Hepatocyte (in vitro differentiated cells): Measurements from ENCODE around the gene DNAH11. TPM values are rescaled to one million over a fixed set of nuclear protein-coding genes. Genes with fewer than 3 reads are reported as not detected.

ENCODE experiments used
- DNase-seq: peaks from one replicate; pipeline ENCODE4 v3.0.0-alpha.2; 2016; ENCODE audit warnings: low spot score
- H2AFZ ChIP-seq: fragments of 200-600 bp; sonication (generic); 2 replicates; pipeline ENCODE4 v1.6.0; 2016; ENCODE audit warnings: antibody characterized with exemption, mild to moderate bottlenecking
- H3K27ac ChIP-seq: fragments of 200-600 bp; sonication (generic); 2 replicates; pipeline ENCODE4 v1.5.1; 2016; ENCODE audit warnings: mild to moderate bottlenecking
- H3K27me3 ChIP-seq: fragments of 200-600 bp; sonication (generic); 2 replicates; pipeline ENCODE4 v1.6.1; 2016
- H3K36me3 ChIP-seq: fragments of 200-600 bp; sonication (generic); replicated peaks from 2 replicates; pipeline ENCODE4 v1.5.1; 2016; ENCODE audit warnings: low read depth; ENCODE audit not compliant: insufficient read depth
- H3K4me1 ChIP-seq: fragments of 200-600 bp; sonication (generic); 2 replicates; pipeline ENCODE4 v1.5.1; 2016; ENCODE audit warnings: mild to moderate bottlenecking, moderate library complexity; ENCODE audit not compliant: insufficient read depth
- H3K4me2 ChIP-seq: fragments of 200-600 bp; sonication (generic); 2 replicates; pipeline ENCODE4 v1.6.0; 2016
- H3K4me3 ChIP-seq: fragments of 200-600 bp; sonication (generic); 2 replicates; pipeline ENCODE4 v1.5.1; 2016; ENCODE audit warnings: mild to moderate bottlenecking
- H3K79me2 ChIP-seq: fragments of 200-600 bp; sonication (generic); 2 replicates; pipeline ENCODE4 v1.6.0; 2017; ENCODE audit warnings: mild to moderate bottlenecking
- H3K9me2 ChIP-seq: fragments of 200-600 bp; sonication (generic); replicated peaks from 2 replicates; pipeline ENCODE4 v1.6.0; 2017; ENCODE audit warnings: mild to moderate bottlenecking; ENCODE audit not compliant: insufficient read depth
- H3K9me3 ChIP-seq: fragments of 200-600 bp; sonication (generic); 2 replicates; pipeline ENCODE4 v1.5.1; 2016; ENCODE audit warnings: low read depth, mild to moderate bottlenecking
- H4K20me1 ChIP-seq: fragments of 200-600 bp; sonication (generic); 2 replicates; pipeline ENCODE4 v1.6.0; 2016; ENCODE audit warnings: mild to moderate bottlenecking; ENCODE audit not compliant: insufficient read depth, poor library complexity, severe bottlenecking
- EZH2 ChIP-seq: fragments of 200-600 bp; sonication (generic); IDR thresholded peaks from 2 replicates; pipeline ENCODE4 v1.6.1; 2016; ENCODE audit warnings: antibody characterized with exemption, mild to moderate bottlenecking, borderline replicate concordance
- EZH2phosphoT487 ChIP-seq: fragments of 200-600 bp; sonication (generic); IDR thresholded peaks from one replicate; pipeline ENCODE4 v1.6.1; 2018; ENCODE audit warnings: antibody characterized with exemption, mild to moderate bottlenecking, low read depth, moderate library complexity; ENCODE audit not compliant: unreplicated experiment, severe bottlenecking
- WGBS: methylation state at CpG from one replicate; pipeline ENCODE4 v1.1.6; 2016; ENCODE audit warnings: low lambda C conversion rate; ENCODE audit errors: missing lambda C conversion rate; 5-methylcytosine and 5-hydroxymethylcytosine counted together
- polyA plus RNA-seq: library from polyadenylated mRNA; unstranded; fragments of >200 nt; fragmentation: Nextera tagmentation; extraction: Ambion mirVana; gene quantifications from 2 replicates; pipeline ENCODE4 v1.2.1, GENCODE V29; 2016
- total RNA-seq: library from RNA; depleted of rRNA; stranded (reverse); fragments of >200 nt; gene quantifications from 2 replicates; pipeline ENCODE4 v1.2.3, GENCODE V29; 2014
- TF ChIP-seq, protein P1 (sequence below): fragments of 200-600 bp; sonication (generic); IDR thresholded peaks from 2 replicates; pipeline ENCODE4 v1.5.1; 2016; ENCODE audit warnings: antibody characterized with exemption, mild to moderate bottlenecking; ENCODE audit not compliant: poor library complexity

The DNAH11 gene
- total and polyA plus RNA-seq, 2 experiments from 2014 or later = 0.43 to 1.3 TPM

GRCh38 chr7:21500117-21500832 lies 42.6 kb upstream of the DNAH11 start:
- TF ChIP-seq EZH2phosphoT487 = no peak
- no peak for TF ChIP-seq EZH2
- TF ChIP-seq, protein P1, sequence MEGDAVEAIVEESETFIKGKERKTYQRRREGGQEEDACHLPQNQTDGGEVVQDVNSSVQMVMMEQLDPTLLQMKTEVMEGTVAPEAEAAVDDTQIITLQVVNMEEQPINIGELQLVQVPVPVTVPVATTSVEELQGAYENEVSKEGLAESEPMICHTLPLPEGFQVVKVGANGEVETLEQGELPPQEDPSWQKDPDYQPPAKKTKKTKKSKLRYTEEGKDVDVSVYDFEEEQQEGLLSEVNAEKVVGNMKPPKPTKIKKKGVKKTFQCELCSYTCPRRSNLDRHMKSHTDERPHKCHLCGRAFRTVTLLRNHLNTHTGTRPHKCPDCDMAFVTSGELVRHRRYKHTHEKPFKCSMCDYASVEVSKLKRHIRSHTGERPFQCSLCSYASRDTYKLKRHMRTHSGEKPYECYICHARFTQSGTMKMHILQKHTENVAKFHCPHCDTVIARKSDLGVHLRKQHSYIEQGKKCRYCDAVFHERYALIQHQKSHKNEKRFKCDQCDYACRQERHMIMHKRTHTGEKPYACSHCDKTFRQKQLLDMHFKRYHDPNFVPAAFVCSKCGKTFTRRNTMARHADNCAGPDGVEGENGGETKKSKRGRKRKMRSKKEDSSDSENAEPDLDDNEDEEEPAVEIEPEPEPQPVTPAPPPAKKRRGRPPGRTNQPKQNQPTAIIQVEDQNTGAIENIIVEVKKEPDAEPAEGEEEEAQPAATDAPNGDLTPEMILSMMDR = no peak
- H3K79me2 ChIP-seq = no peaks in the 10 kb centered on the region
- H3K4me2 ChIP-seq = no peak overlapping the region
- H3K27ac ChIP-seq = no peak overlapping the region
- no peak overlapping the region for H2AFZ ChIP-seq
- no peaks in the 10 kb centered on the region for H3K27me3 ChIP-seq
- H3K4me3 ChIP-seq = no peak overlapping the region
- no peaks in the 10 kb centered on the region for H3K9me3 ChIP-seq
- no peaks in the 10 kb centered on the region for H4K20me1 ChIP-seq
- 86% methylated on average over 6 of the region's 6 CpGs for WGBS
- no peak for DNase-seq
- H3K4me1 ChIP-seq = no peaks in the 10 kb centered on the region
- H3K9me2 ChIP-seq = no peaks in the 10 kb centered on the region
- no peaks in the 10 kb centered on the region for H3K36me3 ChIP-seq

- Histone ChIP-seq H3K9me2 (no peaks in the 10 kb centered on the region), H3K27ac (no peak overlapping the region), H3K79me2 (no peaks in the 10 kb centered on the region), H3K9me3 (no peaks in the 10 kb centered on the region), H3K4me1 (no peaks in the 10 kb centered on the region), H3K4me3 (no peak overlapping the region), H3K36me3 (no peaks in the 10 kb centered on the region), H3K4me2 (no peak overlapping the region), H2AFZ (no peak overlapping the region), H4K20me1 (no peaks in the 10 kb centered on the region), H3K27me3 (no peaks in the 10 kb centered on the region)
- TF ChIP-seq, protein P1 = peak; percentile 11
- TF ChIP-seq EZH2phosphoT487 = no peak
- peak; percentile 23 for DNase-seq
- 82% methylated on average over 2 of the region's 2 CpGs for WGBS
Observed at GRCh38 chr7:21504021-21504420, 38.8 kb upstream of the DNAH11 start.

- H3K9me2 ChIP-seq = no peaks in the 10 kb centered on the region
- no peaks in the 10 kb centered on the region for H3K9me3 ChIP-seq
- H3K27me3 ChIP-seq = no peaks in the 10 kb centered on the region
- no peaks in the 10 kb centered on the region for H3K4me1 ChIP-seq
- no peak overlapping the region for H3K4me2 ChIP-seq
- no peaks in the 10 kb centered on the region for H4K20me1 ChIP-seq
- no peaks in the 10 kb centered on the region for H3K79me2 ChIP-seq
- no peak overlapping the region for H2AFZ ChIP-seq
- 92% methylated on average over 8 of the region's 8 CpGs for WGBS
- H3K36me3 ChIP-seq = no peaks in the 10 kb centered on the region
- DNase-seq = peak; percentile 40
- TF ChIP-seq EZH2phosphoT487 = no peak
- TF ChIP-seq, protein P1 = peak; percentile 54
- no peak overlapping the region for H3K27ac ChIP-seq
- H3K4me3 ChIP-seq = no peak overlapping the region
Observed at GRCh38 chr7:21507627-21508343, 35.1 kb upstream of the DNAH11 start.
